Panc1 (cell line): ENCODE data around the gene ZMYM5. TPM values are rescaled to one million over a fixed set of nuclear protein-coding genes. Genes with fewer than 3 reads are reported as not detected.
"Not testable (repeated sequence)": the region's sequence is repeated elsewhere in the genome, so short reads cannot be mapped to it uniquely, and the experiment has no call there.

Experiments used
- ATAC-seq: fragments of 200-7000 bp; cut with Tn5 transposase; 2 replicates; pipeline ENCODE4 v1.9.1; 2020; ENCODE audit warnings: mild to moderate bottlenecking, moderate library complexity
- BruUV-seq: library from RNA; stranded (reverse); fragments of 400-500 nt; replicated peaks from 2 replicates; lab custom pipeline; 2021; lab: Mats Ljungman, UMichigan
- CTCF ChIA-PET: fragments of 300-600 bp; sonication (Branson Sonifier 250); formaldehyde crosslinking; loops from one replicate; lab custom pipeline; 2022; ENCODE audit warnings: antibody characterized with exemption; lab: Charles Lee
- POLR2A ChIA-PET: fragments of 300-600 bp; sonication (Branson Sonifier 250); formaldehyde crosslinking; loops from one replicate; lab custom pipeline; 2022; ENCODE audit warnings: antibody characterized with exemption; lab: Charles Lee
- DNase-seq: peaks from one replicate; pipeline ENCODE4 v3.0.0-alpha.2; 2010; ENCODE audit warnings: low read depth, low spot score
- H3K27ac ChIP-seq: 2 replicates; pipeline ENCODE4 v1.5.1; 2011; ENCODE audit warnings: mild to moderate bottlenecking, low read length, inconsistent platforms
- H3K27me3 ChIP-seq: fragments of 200-500 bp; sonication (Bioruptor generic); 2 replicates; pipeline ENCODE4 v1.6.0; 2014; ENCODE audit warnings: low read length, inconsistent platforms; ENCODE audit not compliant: control insufficient read depth, insufficient read depth
- H3K36me3 ChIP-seq: fragments of 200-500 bp; sonication (Bioruptor generic); 2 replicates; pipeline ENCODE4 v1.5.1; 2014; ENCODE audit warnings: inconsistent platforms, mild to moderate bottlenecking, low read length, moderate library complexity; ENCODE audit not compliant: control insufficient read depth, insufficient read depth
- H3K4me1 ChIP-seq: 2 replicates; pipeline ENCODE4 v1.5.1; 2011; ENCODE audit warnings: inconsistent platforms, mild to moderate bottlenecking, low read length, moderate library complexity; ENCODE audit not compliant: control insufficient read depth, insufficient read depth
- H3K4me3 ChIP-seq, 2 experiments: 2 replicates each; pipeline ENCODE4 v1.5.1; 2011 to 2012; ENCODE audit warnings: low read depth in 2 of 2, low read length in 2 of 2, mild to moderate bottlenecking in 2 of 2, inconsistent platforms in 1 of 2, moderate library complexity in 1 of 2
- H3K9me3 ChIP-seq: fragments of 200-500 bp; sonication (Bioruptor generic); 2 replicates; pipeline ENCODE4 v1.5.1; 2014; ENCODE audit warnings: low read depth, mild to moderate bottlenecking, inconsistent platforms, low read length, moderate library complexity; ENCODE audit not compliant: control insufficient read depth, insufficient read depth
- POLR2AphosphoS5 ChIP-seq: IDR thresholded peaks from 2 replicates; pipeline ENCODE4 v1.6.1; 2012; ENCODE audit warnings: mild to moderate bottlenecking, low read depth, low read length, moderate library complexity
- SIN3A ChIP-seq: IDR thresholded peaks from 2 replicates; pipeline ENCODE4 v1.6.1; 2012; ENCODE audit warnings: low read depth, mild to moderate bottlenecking, low read length, moderate library complexity, borderline replicate concordance; ENCODE audit not compliant: insufficient read depth
- TCF7L2 ChIP-seq: IDR thresholded peaks from 2 replicates; pipeline ENCODE4 v1.6.1; 2011; ENCODE audit warnings: mild to moderate bottlenecking, low read depth, low read length, inconsistent platforms
- in situ Hi-C: cut with HindIII; loops from 2 replicates; pipeline ENCODE4 v1.10.0; 2016; ENCODE audit warnings: low sequenced_read_pairs, low pct_unique_long_range_greater_than_20kb
- intact Hi-C: fragments of 100-400 bp; cut with micrococcal nuclease; formaldehyde crosslinking; loops from one replicate; pipeline ENCODE4 v1.10.0; 2022; ENCODE audit not compliant: unreplicated experiment
- total RNA-seq: library from RNA; stranded (reverse); gene quantifications from one replicate; pipeline ENCODE4 v1.2.1, GENCODE V29; 2021; ENCODE audit not compliant: unreplicated experiment
- TF ChIP-seq, protein P1 (sequence below): fragments of 450-650 bp; IDR thresholded peaks from 2 replicates; pipeline ENCODE4 v1.5.1; 2017; ENCODE audit warnings: mild to moderate bottlenecking
- TF ChIP-seq, protein P2 (sequence below), 2 experiments: IDR thresholded peaks; 2 replicates each; pipeline ENCODE4 v1.6.1; 2011 to 2012; ENCODE audit warnings: low read depth in 2 of 2, control low read depth in 1 of 2, low read length in 1 of 2, mild to moderate bottlenecking in 1 of 2, moderate library complexity in 1 of 2; ENCODE audit not compliant: insufficient read depth in 1 of 2

Gene ZMYM5
- total RNA-seq, 1 experiment from 2014 or later: 11.8 TPM

DNA sequence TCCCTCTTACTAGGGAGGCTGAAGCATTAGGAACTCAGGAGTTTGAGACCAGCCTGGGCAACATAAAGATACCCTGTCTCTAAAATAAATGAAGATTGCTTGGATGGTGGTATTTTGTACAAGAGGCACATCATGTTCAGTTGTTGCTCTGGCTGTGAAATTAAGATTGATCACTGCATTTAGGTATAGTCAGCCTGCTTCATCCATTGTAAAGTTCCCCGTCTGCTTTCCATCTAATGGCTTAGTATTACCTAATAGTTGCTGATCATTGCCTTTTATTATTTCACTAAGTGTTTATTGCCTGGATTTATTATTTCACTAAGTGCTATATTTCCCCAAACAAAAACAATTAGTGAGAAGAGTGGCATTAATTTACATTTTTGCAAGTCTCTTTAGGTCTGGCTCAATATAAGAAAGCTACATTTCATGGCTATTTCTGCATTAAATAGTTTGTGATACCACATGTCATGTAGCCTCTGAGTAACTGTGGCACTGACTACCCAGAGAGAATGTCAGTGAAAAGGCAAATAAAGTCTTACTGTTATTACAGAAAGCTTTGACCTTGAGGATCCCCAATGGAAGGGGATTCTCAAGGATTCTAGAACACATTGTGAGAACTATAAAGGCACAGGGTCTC lies 45.0 kb upstream of the ZMYM5 start:
- Histone ChIP-seq H3K27me3 (no peaks in the 10 kb centered on the region), H3K9me3 (no peaks in the 10 kb centered on the region), H3K36me3 (no peaks in the 10 kb centered on the region), H3K4me3 (no peak overlapping the region), H3K27ac (no peak overlapping the region), H3K4me1 (no peaks in the 10 kb centered on the region)
- TF ChIP-seq POLR2AphosphoS5: no peak
- TF ChIP-seq SIN3A: no peak
- no peak for TF ChIP-seq TCF7L2
- TF ChIP-seq, protein P1, sequence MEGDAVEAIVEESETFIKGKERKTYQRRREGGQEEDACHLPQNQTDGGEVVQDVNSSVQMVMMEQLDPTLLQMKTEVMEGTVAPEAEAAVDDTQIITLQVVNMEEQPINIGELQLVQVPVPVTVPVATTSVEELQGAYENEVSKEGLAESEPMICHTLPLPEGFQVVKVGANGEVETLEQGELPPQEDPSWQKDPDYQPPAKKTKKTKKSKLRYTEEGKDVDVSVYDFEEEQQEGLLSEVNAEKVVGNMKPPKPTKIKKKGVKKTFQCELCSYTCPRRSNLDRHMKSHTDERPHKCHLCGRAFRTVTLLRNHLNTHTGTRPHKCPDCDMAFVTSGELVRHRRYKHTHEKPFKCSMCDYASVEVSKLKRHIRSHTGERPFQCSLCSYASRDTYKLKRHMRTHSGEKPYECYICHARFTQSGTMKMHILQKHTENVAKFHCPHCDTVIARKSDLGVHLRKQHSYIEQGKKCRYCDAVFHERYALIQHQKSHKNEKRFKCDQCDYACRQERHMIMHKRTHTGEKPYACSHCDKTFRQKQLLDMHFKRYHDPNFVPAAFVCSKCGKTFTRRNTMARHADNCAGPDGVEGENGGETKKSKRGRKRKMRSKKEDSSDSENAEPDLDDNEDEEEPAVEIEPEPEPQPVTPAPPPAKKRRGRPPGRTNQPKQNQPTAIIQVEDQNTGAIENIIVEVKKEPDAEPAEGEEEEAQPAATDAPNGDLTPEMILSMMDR: no peak
- TF ChIP-seq, protein P2, sequence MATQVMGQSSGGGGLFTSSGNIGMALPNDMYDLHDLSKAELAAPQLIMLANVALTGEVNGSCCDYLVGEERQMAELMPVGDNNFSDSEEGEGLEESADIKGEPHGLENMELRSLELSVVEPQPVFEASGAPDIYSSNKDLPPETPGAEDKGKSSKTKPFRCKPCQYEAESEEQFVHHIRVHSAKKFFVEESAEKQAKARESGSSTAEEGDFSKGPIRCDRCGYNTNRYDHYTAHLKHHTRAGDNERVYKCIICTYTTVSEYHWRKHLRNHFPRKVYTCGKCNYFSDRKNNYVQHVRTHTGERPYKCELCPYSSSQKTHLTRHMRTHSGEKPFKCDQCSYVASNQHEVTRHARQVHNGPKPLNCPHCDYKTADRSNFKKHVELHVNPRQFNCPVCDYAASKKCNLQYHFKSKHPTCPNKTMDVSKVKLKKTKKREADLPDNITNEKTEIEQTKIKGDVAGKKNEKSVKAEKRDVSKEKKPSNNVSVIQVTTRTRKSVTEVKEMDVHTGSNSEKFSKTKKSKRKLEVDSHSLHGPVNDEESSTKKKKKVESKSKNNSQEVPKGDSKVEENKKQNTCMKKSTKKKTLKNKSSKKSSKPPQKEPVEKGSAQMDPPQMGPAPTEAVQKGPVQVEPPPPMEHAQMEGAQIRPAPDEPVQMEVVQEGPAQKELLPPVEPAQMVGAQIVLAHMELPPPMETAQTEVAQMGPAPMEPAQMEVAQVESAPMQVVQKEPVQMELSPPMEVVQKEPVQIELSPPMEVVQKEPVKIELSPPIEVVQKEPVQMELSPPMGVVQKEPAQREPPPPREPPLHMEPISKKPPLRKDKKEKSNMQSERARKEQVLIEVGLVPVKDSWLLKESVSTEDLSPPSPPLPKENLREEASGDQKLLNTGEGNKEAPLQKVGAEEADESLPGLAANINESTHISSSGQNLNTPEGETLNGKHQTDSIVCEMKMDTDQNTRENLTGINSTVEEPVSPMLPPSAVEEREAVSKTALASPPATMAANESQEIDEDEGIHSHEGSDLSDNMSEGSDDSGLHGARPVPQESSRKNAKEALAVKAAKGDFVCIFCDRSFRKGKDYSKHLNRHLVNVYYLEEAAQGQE (IDR thresholded peaks at IDR 0.05; ENCODE audit: insufficient read depth in 1 of 2, low read depth in 2 of 2, low read length in 1 of 2): no peak
- POLR2A ChIA-PET: no interaction called here
- DNase-seq (no peak), ATAC-seq (no peak)
- in situ Hi-C loops: no loop called here
- CTCF ChIA-PET: no interaction called here
- intact Hi-C loops: no loop called here
- no TSS peak for BruUV-seq

DNA sequence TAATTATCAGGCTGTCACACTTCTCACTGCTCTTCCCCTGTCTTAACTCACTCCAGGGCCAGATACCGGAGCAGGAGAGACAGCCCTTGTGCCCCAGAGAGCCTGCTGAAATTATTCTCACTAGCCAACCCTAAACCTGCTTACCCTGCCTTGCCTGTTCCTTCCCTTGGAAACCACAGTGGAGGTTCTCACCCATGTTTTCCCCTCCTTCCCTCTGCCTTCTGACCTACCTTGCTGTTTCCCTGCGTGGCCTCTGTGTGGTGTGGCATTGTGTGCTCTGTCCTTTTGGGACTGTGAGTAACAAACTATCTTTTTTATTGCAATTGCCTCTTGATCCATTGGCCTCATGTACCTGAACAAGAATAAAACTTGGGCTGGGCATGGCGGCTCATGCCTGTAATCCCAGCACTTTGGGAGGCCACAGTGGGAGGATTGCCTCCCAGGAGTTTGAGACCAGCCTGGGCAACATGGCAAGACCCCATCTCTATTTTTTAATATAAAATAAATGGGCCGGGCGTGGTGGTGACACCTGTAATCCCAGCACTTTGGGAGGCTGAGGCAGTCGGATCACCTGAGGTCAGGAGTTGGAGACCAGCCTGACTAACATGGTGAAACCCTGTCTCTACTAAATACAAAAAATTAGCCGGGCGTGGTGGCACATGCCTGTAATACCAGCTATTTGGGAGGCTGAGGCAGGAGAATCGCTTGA lies 42.2 kb upstream of the ZMYM5 start:
- intact Hi-C loops, H3K4me3 ChIP-seq, H3K9me3 ChIP-seq, H3K27ac ChIP-seq, ATAC-seq, in situ Hi-C loops, H3K4me1 ChIP-seq, BruUV-seq, CTCF ChIA-PET, H3K27me3 ChIP-seq, H3K36me3 ChIP-seq, DNase-seq: not testable (repeated sequence)
- POLR2A ChIA-PET: interaction anchor here (0.7 kb wide), 1 partner anchor 26 kb away, joined by 6 read pairs; no protein-coding TSS in a partner anchor

DNA sequence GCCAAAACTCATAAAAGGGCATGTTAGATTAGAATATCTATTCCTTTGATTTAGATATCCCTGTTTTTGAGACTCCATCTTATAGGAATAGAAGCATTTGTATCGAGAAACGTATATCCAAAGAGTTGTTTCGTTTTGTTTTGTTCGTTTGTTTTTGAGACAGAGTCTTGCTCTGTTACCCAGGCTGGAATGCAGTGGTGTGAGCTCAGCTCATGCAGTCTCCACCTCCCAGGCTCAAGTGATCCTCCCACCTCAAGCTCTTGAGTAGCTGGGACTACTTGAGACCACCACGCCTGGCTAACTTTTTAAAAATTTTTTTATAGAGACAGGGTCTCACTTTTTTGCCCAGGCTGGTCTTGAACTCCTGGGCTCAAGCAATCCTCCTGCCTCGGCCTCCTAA lies 26.6 kb upstream of the ZMYM5 start:
- in situ Hi-C loops: no loop called here
- Histone ChIP-seq H3K36me3 (no peaks in the 10 kb centered on the region), H3K4me1 (no peaks in the 10 kb centered on the region), H3K9me3 (no peaks in the 10 kb centered on the region), H3K4me3 (no peak overlapping the region), H3K27ac (no peak overlapping the region), H3K27me3 (no peaks in the 10 kb centered on the region)
- TF ChIP-seq, protein P1: no peak
- TF ChIP-seq POLR2AphosphoS5 (no peak), TCF7L2 (no peak), SIN3A (no peak)
- TF ChIP-seq, protein P2 (IDR thresholded peaks at IDR 0.05; ENCODE audit: insufficient read depth in 1 of 2, low read depth in 2 of 2, low read length in 1 of 2): no peak
- no TSS peak for BruUV-seq
- intact Hi-C loops: no loop called here
- ATAC-seq (no peak), DNase-seq (no peak)
- POLR2A ChIA-PET: no interaction called here
- CTCF ChIA-PET: no interaction called here
